Ectodermal cell (in vitro differentiated cells): Measurements from ENCODE around the gene CPNE7.
"Not testable (repeated sequence)": the region's sequence is repeated elsewhere in the genome, so short reads cannot be mapped to it uniquely, and the experiment has no call there.

Source experiments
- H3K27ac ChIP-seq: 2 replicates; pipeline ENCODE4 v1.7.0; 2013; ENCODE audit warnings: mild to moderate bottlenecking, low read depth, low read length; ENCODE audit not compliant: insufficient read depth, poor library complexity, severe bottlenecking
- H3K27me3 ChIP-seq: 2 replicates; pipeline ENCODE4 v1.7.0; 2013; ENCODE audit warnings: mild to moderate bottlenecking, low read length; ENCODE audit not compliant: insufficient read depth, control insufficient read depth, poor library complexity, severe bottlenecking
- H3K36me3 ChIP-seq: one replicate; pipeline ENCODE4 v1.7.0; 2013; ENCODE audit warnings: low read length; ENCODE audit not compliant: control insufficient read depth, insufficient read depth
- H3K4me1 ChIP-seq: one replicate; pipeline ENCODE4 v1.7.0; 2013; ENCODE audit warnings: low read length; ENCODE audit not compliant: control insufficient read depth, insufficient read depth
- H3K4me3 ChIP-seq: 2 replicates; pipeline ENCODE4 v1.7.0; 2013; ENCODE audit warnings: low read depth, low read length, control low read depth; ENCODE audit not compliant: insufficient read depth
- H3K9me3 ChIP-seq: 2 replicates; pipeline ENCODE4 v1.7.0; 2013; ENCODE audit warnings: mild to moderate bottlenecking, low read length, moderate library complexity; ENCODE audit not compliant: control insufficient read depth
- WGBS, 2 experiments: methylation state at CpG; one replicate each; pipeline ENCODE4 v1.1.7; 2013; ENCODE audit warnings: missing lambda C conversion rate in 2 of 2; 5-methylcytosine and 5-hydroxymethylcytosine counted together

The CPNE7 gene

DNA sequence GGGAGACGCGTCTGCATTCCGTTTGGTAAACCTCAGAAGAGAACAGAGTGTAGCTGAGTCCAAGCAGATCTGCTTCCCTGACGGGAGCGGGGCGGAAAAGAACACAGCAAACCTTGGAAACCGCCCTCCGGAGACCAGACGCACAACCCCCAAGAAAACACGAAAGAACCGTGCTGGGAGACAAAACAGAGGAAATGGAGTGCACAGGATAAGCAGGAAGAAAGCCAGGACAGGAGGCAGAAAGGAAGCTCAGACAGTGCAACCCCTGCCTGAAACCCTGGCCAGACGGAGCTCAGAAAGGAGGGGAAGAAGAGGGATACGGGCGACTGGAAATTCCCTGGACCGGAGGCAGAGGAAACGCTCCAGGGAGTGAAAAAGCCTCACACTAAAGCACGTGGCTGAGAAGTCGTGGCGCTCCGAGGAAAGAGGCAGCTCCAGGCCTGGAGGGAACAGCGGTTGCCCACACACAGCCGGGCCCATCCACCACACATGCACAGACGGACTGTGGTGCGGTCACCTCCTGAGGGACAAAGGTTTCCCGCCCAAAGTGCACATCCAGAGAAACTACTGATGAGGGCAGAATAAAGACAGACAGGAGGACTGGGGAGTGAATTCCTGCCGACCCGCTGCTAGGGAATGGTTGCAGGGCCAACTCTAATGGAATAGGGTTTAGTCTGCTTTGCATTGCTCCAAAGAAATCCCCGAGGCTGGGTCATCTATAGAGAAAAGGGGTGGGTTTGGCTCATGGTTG lies 48.1 kb downstream of the CPNE7 start:
- 67 to 71% methylated on average over 28 of the region's 28 CpGs for WGBS, 2 experiments
- H3K4me1 ChIP-seq: no peaks in the 10 kb centered on the region
- H3K9me3 ChIP-seq: no peaks in the 10 kb centered on the region
- no peaks in the 10 kb centered on the region for H3K36me3 ChIP-seq
- no peak overlapping the region for H3K4me3 ChIP-seq
- H3K27me3 ChIP-seq: peaks cover 8% of the 10 kb centered on the region
- no peak overlapping the region for H3K27ac ChIP-seq

DNA sequence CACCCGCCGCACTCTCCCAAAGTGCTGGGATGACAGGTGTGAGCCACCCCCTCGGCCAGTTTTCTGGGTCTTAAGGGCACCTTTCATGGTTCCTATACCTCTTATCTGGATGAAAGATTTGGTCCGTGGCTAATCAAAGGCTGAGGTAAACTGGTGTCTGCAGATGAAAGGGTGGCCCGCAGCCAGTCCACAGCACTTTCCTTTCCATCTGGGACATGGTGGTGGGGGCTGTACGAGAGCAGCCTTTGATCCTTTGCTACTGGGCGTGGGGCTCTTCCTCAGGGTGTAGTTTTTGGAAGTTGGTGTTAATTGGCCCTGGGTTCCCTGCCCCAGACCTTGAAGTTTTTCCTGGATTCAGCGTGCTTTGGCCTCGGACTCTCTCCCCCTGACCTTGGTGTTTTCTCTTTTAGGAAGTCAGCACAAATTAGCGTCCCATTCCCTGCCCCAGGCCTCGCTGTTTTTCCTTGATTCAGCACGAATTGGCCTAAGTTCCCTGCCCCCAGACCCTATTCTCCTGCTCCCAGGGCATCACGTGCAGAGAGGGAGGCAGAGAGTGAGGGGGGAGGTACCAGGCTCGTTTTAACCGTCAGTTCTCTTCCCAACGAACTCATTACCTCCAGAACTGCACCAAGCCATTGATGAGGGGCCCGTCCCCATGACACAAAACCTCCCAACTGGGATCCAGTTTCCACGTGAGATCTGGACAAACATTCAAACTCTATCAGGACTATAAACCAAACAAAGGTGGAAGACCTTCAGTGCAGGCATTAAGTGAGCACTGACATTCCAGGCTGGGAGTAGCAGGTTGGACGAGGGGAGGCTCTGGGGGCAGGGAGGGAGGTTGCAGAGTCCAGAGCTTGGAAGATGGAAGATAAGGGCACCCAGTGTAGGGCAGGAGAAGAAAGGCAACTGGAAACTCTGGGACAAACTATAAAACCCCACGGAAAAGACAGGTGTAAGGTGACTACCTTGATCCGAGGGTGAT lies 49.5 kb downstream of the CPNE7 start:
- Histone ChIP-seq H3K4me1 (no peaks in the 10 kb centered on the region), H3K27me3 (peaks cover 8% of the 10 kb centered on the region), H3K4me3 (no peak overlapping the region), H3K36me3 (no peaks in the 10 kb centered on the region), H3K9me3 (no peaks in the 10 kb centered on the region), H3K27ac (no peak overlapping the region)
- WGBS, 2 experiments: 60 to 61% methylated on average over 21 of the region's 21 CpGs

DNA sequence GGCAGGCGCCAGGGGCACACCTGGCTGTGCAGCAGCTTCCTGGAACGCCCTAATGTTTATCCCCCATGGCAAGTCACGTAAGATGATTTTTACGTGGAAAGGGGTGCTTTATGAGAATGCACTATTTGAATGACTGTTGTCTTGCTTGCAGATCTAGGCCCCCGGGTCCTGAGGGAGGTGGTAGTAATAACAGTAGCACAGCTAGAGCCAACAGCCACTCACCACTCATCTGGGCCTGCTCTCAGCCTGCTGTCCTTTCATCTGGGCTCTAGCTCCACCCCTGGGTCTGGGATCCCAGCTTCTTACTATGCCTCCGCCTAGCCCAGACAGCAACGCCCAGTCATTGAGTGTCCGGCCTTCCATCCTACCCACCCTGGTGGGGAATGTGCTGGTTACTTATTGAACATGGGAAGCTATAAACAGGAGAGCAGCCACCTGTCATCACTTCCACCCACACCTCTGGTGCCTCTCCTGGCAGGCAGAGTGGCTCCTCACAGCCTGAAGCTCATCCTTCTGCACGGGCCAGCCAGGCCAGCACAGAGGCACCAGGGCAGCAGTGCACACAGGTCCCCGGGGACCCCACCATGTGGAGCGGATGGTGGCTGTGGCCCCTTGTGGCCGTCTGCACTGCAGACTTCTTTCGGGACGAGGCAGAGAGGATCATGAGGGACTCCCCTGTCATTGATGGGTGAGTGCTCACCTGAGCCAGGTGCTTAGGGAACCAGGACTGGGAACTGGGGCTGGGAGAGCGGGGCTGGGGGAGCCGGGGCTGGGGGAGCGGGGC lies 54.5 kb downstream of the CPNE7 start:
- Histone ChIP-seq H3K36me3 (no peaks in the 10 kb centered on the region), H3K27ac (no peak overlapping the region), H3K9me3 (no peaks in the 10 kb centered on the region), H3K4me3 (no peak overlapping the region), H3K27me3 (peaks cover 12% of the 10 kb centered on the region), H3K4me1 (no peaks in the 10 kb centered on the region)
- 95 to 97% methylated on average over 14 to 15 of the region's 17 CpGs for WGBS, 2 experiments

DNA sequence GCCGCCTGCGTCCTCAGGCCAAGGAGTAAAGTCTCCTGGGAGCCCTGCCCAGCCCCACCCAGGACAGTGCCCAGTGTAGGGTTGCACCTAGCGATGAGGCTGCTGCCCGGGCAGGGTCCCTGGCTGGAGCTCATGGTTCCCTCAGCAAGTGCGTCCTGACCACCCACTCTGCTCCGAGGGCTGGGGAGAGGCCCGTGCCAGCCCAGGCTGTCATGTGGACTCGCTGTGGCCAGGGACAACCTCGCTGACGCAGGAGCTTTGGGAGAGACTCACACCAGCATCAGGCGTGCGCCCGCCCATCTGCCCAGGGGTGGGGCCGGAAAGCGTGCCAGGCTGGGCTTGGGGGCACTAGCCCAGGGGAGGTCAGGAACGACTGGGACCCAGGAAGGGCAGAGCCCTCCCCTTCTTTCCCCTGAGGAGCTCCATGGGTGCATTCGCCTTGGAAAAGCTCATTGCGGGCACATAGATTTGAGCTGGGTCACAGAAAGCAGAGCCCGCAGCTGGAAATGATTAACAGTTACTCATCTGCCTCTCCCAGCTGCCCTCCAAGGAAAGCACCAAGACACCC lies 57.6 kb downstream of the CPNE7 start:
- H3K27ac ChIP-seq: no peak overlapping the region
- no peaks in the 10 kb centered on the region for H3K4me1 ChIP-seq
- no peak overlapping the region for H3K4me3 ChIP-seq
- WGBS, 2 experiments: 86% methylated on average over 19 of the region's 19 CpGs
- H3K36me3 ChIP-seq: no peaks in the 10 kb centered on the region
- H3K27me3 ChIP-seq: peaks cover 19% of the 10 kb centered on the region
- no peaks in the 10 kb centered on the region for H3K9me3 ChIP-seq

DNA sequence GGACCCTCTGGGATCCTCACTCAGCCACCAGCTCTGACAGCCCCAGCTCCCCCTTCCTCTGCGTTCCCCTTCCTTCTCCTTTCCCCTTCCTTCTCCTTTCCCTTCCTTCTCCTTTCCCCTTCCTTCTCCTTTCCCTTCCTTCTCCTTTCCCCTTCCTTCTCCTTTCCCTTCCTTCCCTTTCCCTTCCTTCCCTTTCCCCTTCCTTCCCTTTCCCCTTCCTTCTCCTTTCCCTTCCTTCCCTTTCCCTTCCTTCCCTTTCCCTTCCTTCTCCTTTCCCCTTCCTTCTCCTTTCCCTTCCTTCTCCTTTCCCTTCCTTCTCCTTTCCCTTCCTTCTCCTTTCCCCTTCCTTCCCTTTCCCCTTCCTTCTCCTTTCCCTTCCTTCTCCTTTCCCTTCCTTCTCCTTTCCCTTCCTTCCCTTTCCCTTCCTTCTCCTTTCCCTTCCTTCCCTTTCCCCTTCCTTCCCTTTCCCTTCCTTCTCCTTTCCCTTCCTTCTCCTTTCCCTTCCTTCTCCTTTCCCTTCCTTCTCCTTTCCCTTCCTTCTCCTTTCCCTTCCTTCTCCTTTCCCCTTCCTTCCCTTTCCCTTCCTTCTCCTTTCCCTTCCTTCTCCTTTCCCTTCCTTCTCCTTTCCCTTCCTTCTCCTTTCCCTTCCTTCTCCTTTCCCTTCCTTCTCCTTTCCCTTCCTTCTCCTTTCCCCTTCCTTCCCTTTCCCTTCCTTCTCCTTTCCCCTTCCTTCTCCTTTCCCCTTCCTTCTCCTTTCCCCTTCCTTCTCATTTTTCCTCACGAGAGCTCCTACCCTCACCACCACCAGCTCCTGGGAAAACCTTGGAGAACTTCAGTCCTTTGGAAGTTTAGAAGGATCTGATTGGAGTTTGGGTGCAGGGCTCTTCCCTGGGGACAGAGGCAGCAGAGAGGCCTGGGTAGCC lies 59.2 kb downstream of the CPNE7 start:
- H3K27ac ChIP-seq, H3K4me3 ChIP-seq, H3K4me1 ChIP-seq, H3K36me3 ChIP-seq, H3K9me3 ChIP-seq: not testable (repeated sequence)
- WGBS, 2 experiments: 66 to 84% methylated on average over 2 of the region's 2 CpGs
- H3K27me3 ChIP-seq: peaks cover 19% of the 10 kb centered on the region

DNA sequence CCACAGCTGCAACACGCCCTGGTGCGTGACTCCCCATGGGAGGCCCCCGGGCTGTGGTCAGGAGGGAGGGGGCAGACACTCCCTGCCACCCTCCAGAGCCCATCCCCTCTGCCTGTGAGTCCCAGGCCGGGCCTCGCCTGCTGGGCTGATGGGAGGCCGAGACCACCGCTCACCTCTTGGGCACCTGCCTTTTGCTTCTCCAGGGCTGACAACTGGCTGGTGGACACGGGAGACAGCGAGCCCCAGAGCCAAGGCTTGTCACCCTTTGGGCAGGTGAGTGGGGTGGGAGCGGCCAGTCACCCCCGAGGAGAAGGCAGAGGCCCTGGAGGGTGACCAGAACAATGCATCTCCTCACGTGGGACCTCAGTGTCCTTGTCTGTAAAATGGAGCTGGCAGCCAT lies 61.1 kb downstream of the CPNE7 start:
- no peak overlapping the region for H3K27ac ChIP-seq
- no peaks in the 10 kb centered on the region for H3K9me3 ChIP-seq
- H3K36me3 ChIP-seq: no peaks in the 10 kb centered on the region
- H3K4me1 ChIP-seq: no peaks in the 10 kb centered on the region
- peaks cover 19% of the 10 kb centered on the region for H3K27me3 ChIP-seq
- H3K4me3 ChIP-seq: no peak overlapping the region
- WGBS, 2 experiments: 92% methylated on average over 12 of the region's 12 CpGs

DNA sequence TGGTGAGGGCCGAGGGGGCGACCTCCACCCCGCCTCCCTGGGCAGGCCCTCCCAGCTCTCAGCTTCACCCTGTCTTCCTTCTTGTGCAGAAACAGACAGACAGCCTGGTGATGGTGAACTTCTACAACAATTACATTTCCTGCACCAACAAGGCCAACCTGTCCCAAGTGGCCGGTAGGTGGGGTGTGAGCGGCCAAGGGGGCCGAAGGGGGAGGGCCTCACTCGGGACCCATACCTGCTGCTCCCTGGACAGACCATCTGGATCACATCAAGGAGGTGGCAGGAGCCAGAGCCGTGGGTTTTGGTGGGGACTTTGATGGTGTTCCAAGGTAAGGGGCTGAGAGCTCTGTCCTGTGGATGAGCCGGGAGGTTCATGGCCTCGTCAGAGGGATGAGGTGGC lies 61.8 kb downstream of the CPNE7 start:
- Histone ChIP-seq H3K4me1 (no peaks in the 10 kb centered on the region), H3K27ac (no peak overlapping the region), H3K36me3 (no peaks in the 10 kb centered on the region), H3K9me3 (no peaks in the 10 kb centered on the region), H3K4me3 (no peak overlapping the region), H3K27me3 (peaks cover 19% of the 10 kb centered on the region)
- 89 to 93% methylated on average over 10 of the region's 10 CpGs for WGBS, 2 experiments

DNA sequence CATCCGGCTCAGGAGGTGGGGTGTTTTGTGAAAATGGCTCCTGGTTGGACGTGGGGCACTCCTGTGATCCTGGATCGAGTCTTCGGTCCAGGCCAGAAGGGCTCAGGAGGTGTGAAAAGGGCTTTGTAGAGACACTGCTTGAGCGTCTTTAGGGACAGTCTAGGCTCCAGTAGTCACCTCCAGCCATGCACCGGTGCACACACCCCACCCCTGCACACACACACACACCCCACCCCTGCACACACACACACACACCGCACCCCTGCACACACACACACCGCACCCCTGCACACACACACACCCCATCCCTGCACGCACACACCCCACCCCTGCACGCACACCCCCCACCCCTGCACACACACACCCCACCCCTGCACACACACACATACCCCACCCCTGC lies 62.9 kb downstream of the CPNE7 start:
- Histone ChIP-seq H3K27ac (no peak overlapping the region), H3K36me3 (no peaks in the 10 kb centered on the region), H3K4me3 (no peak overlapping the region), H3K27me3 (peaks cover 19% of the 10 kb centered on the region), H3K9me3 (no peaks in the 10 kb centered on the region), H3K4me1 (no peaks in the 10 kb centered on the region)
- WGBS, 2 experiments: 81 to 85% methylated on average over 7 to 9 of the region's 10 CpGs

DNA sequence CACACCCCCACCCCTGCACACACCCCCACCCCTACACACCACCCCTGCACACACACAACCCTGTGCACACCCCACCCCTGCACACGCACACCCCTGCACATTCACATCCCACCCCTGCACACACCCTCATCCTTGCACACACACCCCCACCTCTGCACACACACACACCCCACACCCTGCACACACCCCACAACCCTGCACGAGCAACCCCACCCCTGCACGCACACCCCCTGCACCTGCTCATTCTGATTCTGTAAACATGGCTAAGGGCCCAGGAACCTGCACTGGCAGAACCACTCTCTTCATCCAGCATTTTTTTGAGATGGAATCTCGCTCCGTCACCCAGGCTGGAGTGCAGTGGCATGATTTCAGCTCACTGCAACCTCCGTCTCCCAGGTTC lies 63.8 kb downstream of the CPNE7 start:
- Histone ChIP-seq H3K27ac (no peak overlapping the region), H3K4me3 (no peak overlapping the region), H3K36me3 (no peaks in the 10 kb centered on the region), H3K27me3 (peaks cover 13% of the 10 kb centered on the region), H3K4me1 (no peaks in the 10 kb centered on the region), H3K9me3 (no peaks in the 10 kb centered on the region)
- 86 to 93% methylated on average over 6 of the region's 6 CpGs for WGBS, 2 experiments
